ENCODE results near the gene SPPL2B.

Gene SPPL2B

GRCh38 chr19:2356036-2356646 is 27.7 kb downstream of the SPPL2B start:
- no peak for DNase-seq (ENCODE audit: low read depth)

GRCh38 chr19:2357279-2358206 is 29.1 kb downstream of the SPPL2B start:
- no peak for DNase-seq (ENCODE audit: low read depth)

- no peak for DNase-seq (ENCODE audit: low read depth)
Measured at GRCh38 chr19:2358548-2359173, 30.2 kb downstream of the SPPL2B start.

- DNase-seq (ENCODE audit: low read depth): no peak
Measured at GRCh38 chr19:2359992-2360685, 31.7 kb downstream of the SPPL2B start, which contains the start of gene TMPRSS9. TMPRSS9 (plus strand) TSS chr19:2360265; CDS start chr19:2389786, 29,521 bp downstream.

- DNase-seq (ENCODE audit: low read depth): no peak
Measured at GRCh38 chr19:2360833-2361232, 32.3 kb downstream of the SPPL2B start.

- DNase-seq (ENCODE audit: low read depth): no peak
Measured at GRCh38 chr19:2361246-2362045, 33.0 kb downstream of the SPPL2B start.

GRCh38 chr19:2362046-2362969 is 33.8 kb downstream of the SPPL2B start:
- DNase-seq (ENCODE audit: low read depth): no peak

- no peak for DNase-seq (ENCODE audit: low read depth)
Measured at GRCh38 chr19:2362970-2363300, 34.5 kb downstream of the SPPL2B start.

- DNase-seq (ENCODE audit: low read depth): no peak
Measured at GRCh38 chr19:2363419-2363818, 34.9 kb downstream of the SPPL2B start.

- DNase-seq (ENCODE audit: low read depth): no peak
Measured at GRCh38 chr19:2365201-2365970, 36.9 kb downstream of the SPPL2B start.

- no peak for DNase-seq (ENCODE audit: low read depth)
Measured at GRCh38 chr19:2371656-2372055, 43.2 kb downstream of the SPPL2B start.

- DNase-seq (ENCODE audit: low read depth): no peak
Measured at GRCh38 chr19:2372076-2372612, 43.7 kb downstream of the SPPL2B start.

- no peak for DNase-seq (ENCODE audit: low read depth)
Measured at GRCh38 chr19:2374808-2375207, 46.3 kb downstream of the SPPL2B start.

GRCh38 chr19:2375353-2376121 is 47.1 kb downstream of the SPPL2B start:
- no peak for DNase-seq (ENCODE audit: low read depth)

- no peak for DNase-seq (ENCODE audit: low read depth)
Measured at GRCh38 chr19:2376784-2377519, 48.5 kb downstream of the SPPL2B start.

- DNase-seq (ENCODE audit: low read depth): no peak
Measured at GRCh38 chr19:2380567-2380966, 52.1 kb downstream of the SPPL2B start.

GRCh38 chr19:2381148-2381820 is 52.8 kb downstream of the SPPL2B start:
- DNase-seq (ENCODE audit: low read depth): no peak
